ENCODE measurements around the gene QPCT. TPM values are rescaled to one million over a fixed set of nuclear protein-coding genes. Genes with fewer than 3 reads are reported as not detected.

Gene QPCT
- total and polyA plus RNA-seq, 2 donors from 2014 or later = 10.4 to 16.6 TPM

DNA sequence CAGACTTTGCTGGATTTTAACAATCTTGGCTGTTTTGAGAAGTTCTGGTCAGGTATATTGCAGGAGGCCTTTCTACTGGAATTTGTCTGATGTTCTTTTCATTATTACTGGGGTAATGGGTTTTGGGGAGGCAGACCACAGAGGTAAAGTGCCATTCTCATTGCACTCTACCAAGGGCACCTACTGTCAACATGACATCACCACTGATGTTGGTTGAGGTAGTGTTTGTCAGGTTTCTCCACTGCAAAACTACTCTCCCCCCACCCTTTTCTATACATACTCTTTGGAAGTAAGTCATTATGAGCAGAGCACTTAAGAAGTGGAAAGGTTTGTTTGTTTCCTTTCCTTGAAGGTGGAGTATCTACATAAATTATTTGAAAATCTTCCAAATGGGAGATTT lies 46.8 kb upstream of the QPCT start:
- DNase-seq (no peak), FAIRE-seq (no peak)
- no peaks in the 10 kb centered on the region for H3K4me1 ChIP-seq (ENCODE audit: control insufficient read depth in 2 of 3, insufficient read depth in 2 of 3, low read depth in 1 of 3, low read length in 3 of 3)
- H3K9me3 ChIP-seq (ENCODE audit: control insufficient read depth in 2 of 3, insufficient read depth in 1 of 3, low read length in 3 of 3) = no peaks in the 10 kb centered on the region
- intact Hi-C loops (cut with DNase I) = no loop called here
- H3K27me3 ChIP-seq (ENCODE audit: control insufficient read depth, insufficient read depth, low read length) = no peaks in the 10 kb centered on the region
- H3K36me3 ChIP-seq (ENCODE audit: control insufficient read depth in 2 of 3, insufficient read depth in 3 of 3, low read length in 3 of 3) = no peaks in the 10 kb centered on the region
- H3K9ac ChIP-seq (ENCODE audit: low read length in 3 of 3) = no peak overlapping the region
- no peak overlapping the region for H3K27ac ChIP-seq (ENCODE audit: low read depth in 2 of 2, low read length in 2 of 2)
- no peak overlapping the region for H3K4me3 ChIP-seq (ENCODE audit: low read length in 3 of 3)
- TF ChIP-seq, protein P1, sequence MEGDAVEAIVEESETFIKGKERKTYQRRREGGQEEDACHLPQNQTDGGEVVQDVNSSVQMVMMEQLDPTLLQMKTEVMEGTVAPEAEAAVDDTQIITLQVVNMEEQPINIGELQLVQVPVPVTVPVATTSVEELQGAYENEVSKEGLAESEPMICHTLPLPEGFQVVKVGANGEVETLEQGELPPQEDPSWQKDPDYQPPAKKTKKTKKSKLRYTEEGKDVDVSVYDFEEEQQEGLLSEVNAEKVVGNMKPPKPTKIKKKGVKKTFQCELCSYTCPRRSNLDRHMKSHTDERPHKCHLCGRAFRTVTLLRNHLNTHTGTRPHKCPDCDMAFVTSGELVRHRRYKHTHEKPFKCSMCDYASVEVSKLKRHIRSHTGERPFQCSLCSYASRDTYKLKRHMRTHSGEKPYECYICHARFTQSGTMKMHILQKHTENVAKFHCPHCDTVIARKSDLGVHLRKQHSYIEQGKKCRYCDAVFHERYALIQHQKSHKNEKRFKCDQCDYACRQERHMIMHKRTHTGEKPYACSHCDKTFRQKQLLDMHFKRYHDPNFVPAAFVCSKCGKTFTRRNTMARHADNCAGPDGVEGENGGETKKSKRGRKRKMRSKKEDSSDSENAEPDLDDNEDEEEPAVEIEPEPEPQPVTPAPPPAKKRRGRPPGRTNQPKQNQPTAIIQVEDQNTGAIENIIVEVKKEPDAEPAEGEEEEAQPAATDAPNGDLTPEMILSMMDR (IDR thresholded peaks at IDR 0.05; ENCODE audit: borderline replicate concordance, extremely low read depth, insufficient read depth) = no peak

DNA sequence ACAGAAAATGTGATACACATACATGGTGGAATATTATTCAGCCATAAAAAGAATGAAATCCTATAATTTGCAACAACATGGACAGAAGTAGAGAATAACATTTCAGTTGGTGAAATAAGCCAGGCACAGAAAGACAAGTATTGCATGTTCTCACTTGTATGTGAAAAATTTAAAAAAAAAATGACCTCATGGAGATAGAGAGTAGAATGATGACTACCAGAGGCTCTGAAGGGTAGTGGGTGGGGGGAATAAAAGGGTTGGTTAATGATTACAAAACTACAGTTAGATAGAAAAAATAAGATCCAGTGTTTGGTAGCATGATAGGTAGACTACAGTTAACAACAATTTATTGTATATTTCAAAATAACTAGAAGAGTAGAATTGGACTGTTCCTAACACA lies 44.3 kb upstream of the QPCT start:
- H3K9ac ChIP-seq (ENCODE audit: low read length in 3 of 3) = no peak overlapping the region
- H3K4me3 ChIP-seq (ENCODE audit: low read length in 3 of 3) = no peak overlapping the region
- no peak for DNase-seq
- no peak for FAIRE-seq
- H3K4me1 ChIP-seq (ENCODE audit: control insufficient read depth in 2 of 3, insufficient read depth in 2 of 3, low read depth in 1 of 3, low read length in 3 of 3) = no peaks in the 10 kb centered on the region
- TF ChIP-seq, protein P1 (IDR thresholded peaks at IDR 0.05; ENCODE audit: borderline replicate concordance, extremely low read depth, insufficient read depth) = no peak
- H3K27ac ChIP-seq (ENCODE audit: low read depth in 2 of 2, low read length in 2 of 2) = no peak overlapping the region
- H3K9me3 ChIP-seq (ENCODE audit: control insufficient read depth in 2 of 3, insufficient read depth in 1 of 3, low read length in 3 of 3) = no peaks in the 10 kb centered on the region
- intact Hi-C loops (cut with DNase I) = no loop called here
- H3K36me3 ChIP-seq (ENCODE audit: control insufficient read depth in 2 of 3, insufficient read depth in 3 of 3, low read length in 3 of 3) = no peaks in the 10 kb centered on the region
- H3K27me3 ChIP-seq (ENCODE audit: control insufficient read depth, insufficient read depth, low read length) = no peaks in the 10 kb centered on the region

DNA sequence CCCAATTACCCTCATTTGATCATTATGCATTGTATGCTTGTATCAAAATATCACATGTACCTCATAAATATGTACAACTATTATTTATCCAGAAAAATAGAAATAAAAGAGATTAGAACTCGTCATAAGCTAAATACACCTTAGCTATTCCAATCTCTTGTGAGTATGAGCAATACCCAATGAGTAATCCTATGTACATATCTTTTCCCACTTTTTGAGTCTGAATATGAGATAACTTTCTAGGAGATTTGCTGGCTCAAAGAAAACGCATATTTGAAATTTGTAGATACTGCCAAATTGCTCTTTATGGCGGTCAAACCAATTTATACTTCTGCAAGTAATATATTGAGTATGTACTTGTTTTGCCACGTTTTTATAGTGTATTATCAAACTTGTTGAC lies 43.9 kb upstream of the QPCT start:
- FAIRE-seq = no peak

More for the DNA sequence above, 43.9 kb upstream of the QPCT start:
- Histone ChIP-seq H3K4me1 (ENCODE audit: control insufficient read depth in 2 of 3, insufficient read depth in 2 of 3, low read depth in 1 of 3, low read length in 3 of 3) (peaks cover 0 to under 1% (median 0%) of the 10 kb centered on the region in 3 donors), H3K36me3 (ENCODE audit: control insufficient read depth in 2 of 3, insufficient read depth in 3 of 3, low read length in 3 of 3) (no peaks in the 10 kb centered on the region), H3K27ac (ENCODE audit: low read depth in 2 of 2, low read length in 2 of 2) (no peak overlapping the region), H3K9ac (ENCODE audit: low read length in 3 of 3) (no peak overlapping the region), H3K9me3 (ENCODE audit: control insufficient read depth in 2 of 3, insufficient read depth in 1 of 3, low read length in 3 of 3) (no peaks in the 10 kb centered on the region), H3K4me3 (ENCODE audit: low read length in 3 of 3) (no peak overlapping the region), H3K27me3 (ENCODE audit: control insufficient read depth, insufficient read depth, low read length) (no peaks in the 10 kb centered on the region)
- TF ChIP-seq, protein P1 (IDR thresholded peaks at IDR 0.05; ENCODE audit: borderline replicate concordance, extremely low read depth, insufficient read depth) = no peak
- intact Hi-C loops (cut with DNase I) = no loop called here
- DNase-seq = no peak
